GM19468 (cell line): ENCODE results near the gene CLSTN3.
"Not testable (repeated sequence)": the region's sequence is repeated elsewhere in the genome, so short reads cannot be mapped to it uniquely, and the experiment has no call there.

Experiments used
- ATAC-seq: cut with Tn5 transposase; IDR thresholded peaks from one replicate; pipeline ENCODE4 v1.9.1; 2021; ENCODE audit warnings: mild to moderate bottlenecking, moderate library complexity, moderate number of reproducible peaks; ENCODE audit not compliant: unreplicated experiment; ENCODE audit errors: extremely low read depth

Gene CLSTN3

GRCh38 chr12:7103837-7104584 lies 26.2 kb upstream of the CLSTN3 start:
- no peak for ATAC-seq

GRCh38 chr12:7106082-7106481 lies 24.1 kb upstream of the CLSTN3 start:
- no peak for ATAC-seq

GRCh38 chr12:7107181-7107580 lies 23.0 kb upstream of the CLSTN3 start:
- not testable (repeated sequence) for ATAC-seq

GRCh38 chr12:7107636-7108002 lies 22.6 kb upstream of the CLSTN3 start:
- ATAC-seq = no peak

- no peak for ATAC-seq
Observed at GRCh38 chr12:7108003-7108795, 22.0 kb upstream of the CLSTN3 start.

- ATAC-seq = no peak
Observed at GRCh38 chr12:7108796-7109571, 21.2 kb upstream of the CLSTN3 start, which contains the start of gene C1RL. C1RL (minus strand) TSS chr12:7109214; CDS start chr12:7109180, 34 bp downstream.

- no peak for ATAC-seq
Observed at GRCh38 chr12:7109572-7109920, 20.6 kb upstream of the CLSTN3 start.

GRCh38 chr12:7110661-7111060 lies 19.5 kb upstream of the CLSTN3 start:
- ATAC-seq = no peak

- no peak for ATAC-seq
Observed at GRCh38 chr12:7112041-7112440, 18.1 kb upstream of the CLSTN3 start.

GRCh38 chr12:7113389-7113871 lies 16.7 kb upstream of the CLSTN3 start:
- peak; percentile 29 for ATAC-seq

- ATAC-seq = no peak
Observed at GRCh38 chr12:7114008-7114407, 16.2 kb upstream of the CLSTN3 start.

- ATAC-seq = no peak
Observed at GRCh38 chr12:7114851-7115250, 15.3 kb upstream of the CLSTN3 start.

GRCh38 chr12:7116196-7116595 lies 14.0 kb upstream of the CLSTN3 start:
- no peak for ATAC-seq

- ATAC-seq = no peak
Observed at GRCh38 chr12:7116916-7117315, 13.3 kb upstream of the CLSTN3 start.

- no peak for ATAC-seq
Observed at GRCh38 chr12:7117670-7118069, 12.5 kb upstream of the CLSTN3 start.

GRCh38 chr12:7118881-7119280 lies 11.3 kb upstream of the CLSTN3 start:
- no peak for ATAC-seq

- no peak for ATAC-seq
Observed at GRCh38 chr12:7120166-7120565, 10.0 kb upstream of the CLSTN3 start.

- ATAC-seq = no peak
Observed at GRCh38 chr12:7121324-7121723, 8.8 kb upstream of the CLSTN3 start.

- no peak for ATAC-seq
Observed at GRCh38 chr12:7122811-7123769, 7.1 kb upstream of the CLSTN3 start.
